ENCODE results near the gene VSIG10L2.

Gene VSIG10L2

DNA sequence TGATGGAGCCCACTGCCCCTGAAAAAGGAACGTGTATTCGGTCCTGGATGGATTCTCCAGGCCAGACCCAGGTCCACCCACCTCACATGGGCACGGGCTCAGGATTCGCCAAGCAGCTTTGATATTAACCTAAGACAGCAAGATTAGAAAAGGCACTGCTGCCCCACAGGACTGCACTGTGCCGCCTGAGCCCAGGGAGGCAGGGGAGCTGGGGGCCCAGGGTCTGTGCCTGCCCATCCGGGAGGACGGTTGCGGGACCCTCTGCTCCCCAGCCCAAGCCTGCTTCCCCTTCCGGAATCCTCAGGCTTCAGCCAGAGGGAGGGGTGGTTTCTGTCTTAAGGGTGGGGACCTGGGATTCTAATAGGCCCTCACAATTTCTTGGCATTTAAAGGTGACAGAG, 13.5 kb upstream of the VSIG10L2 start:
- no peak for ATAC-seq
- TF ChIP-seq OSR1 (CRISPR knock-in tag; IDR thresholded peaks at IDR 0.05) (no peak), ZFP3 (CRISPR knock-in tag; IDR thresholded peaks at IDR 0.05) (no peak), PPARA (CRISPR knock-in tag; IDR thresholded peaks at IDR 0.05; ENCODE audit: borderline replicate concordance) (no peak), ZFP30 (CRISPR knock-in tag; IDR thresholded peaks at IDR 0.05) (no peak), TOX (CRISPR knock-in tag; IDR thresholded peaks at IDR 0.05; ENCODE audit: borderline replicate concordance) (no peak), POU6F1 (CRISPR knock-in tag; IDR thresholded peaks at IDR 0.05; ENCODE audit: borderline replicate concordance, low read depth) (no peak), TCF4 (CRISPR knock-in tag; IDR thresholded peaks at IDR 0.05; ENCODE audit: borderline replicate concordance) (no peak), ZNF8 (CRISPR knock-in tag; IDR thresholded peaks at IDR 0.05) (no peak), TSHZ2 (CRISPR knock-in tag; IDR thresholded peaks at IDR 0.05) (no peak), GLIS3 (CRISPR knock-in tag; IDR thresholded peaks at IDR 0.05) (no peak), BACH2 (CRISPR knock-in tag; IDR thresholded peaks at IDR 0.05; ENCODE audit: borderline replicate concordance) (no peak), ISL1 (CRISPR knock-in tag; IDR thresholded peaks at IDR 0.05) (no peak), ARNTL (CRISPR knock-in tag; IDR thresholded peaks at IDR 0.05; ENCODE audit: borderline replicate concordance, low read depth) (no peak), SNAI2 (CRISPR knock-in tag; IDR thresholded peaks at IDR 0.05) (no peak), ZC3H10 (CRISPR knock-in tag; IDR thresholded peaks at IDR 0.05) (no peak), RARB (CRISPR knock-in tag; IDR thresholded peaks at IDR 0.05) (no peak), ESRRG (CRISPR knock-in tag; IDR thresholded peaks at IDR 0.05) (no peak), PATZ1 (CRISPR knock-in tag; IDR thresholded peaks at IDR 0.05; ENCODE audit: borderline replicate concordance) (no peak), ZNF70 (CRISPR knock-in tag; IDR thresholded peaks at IDR 0.05) (no peak), CSDC2 (CRISPR knock-in tag; IDR thresholded peaks at IDR 0.05) (no peak)

DNA sequence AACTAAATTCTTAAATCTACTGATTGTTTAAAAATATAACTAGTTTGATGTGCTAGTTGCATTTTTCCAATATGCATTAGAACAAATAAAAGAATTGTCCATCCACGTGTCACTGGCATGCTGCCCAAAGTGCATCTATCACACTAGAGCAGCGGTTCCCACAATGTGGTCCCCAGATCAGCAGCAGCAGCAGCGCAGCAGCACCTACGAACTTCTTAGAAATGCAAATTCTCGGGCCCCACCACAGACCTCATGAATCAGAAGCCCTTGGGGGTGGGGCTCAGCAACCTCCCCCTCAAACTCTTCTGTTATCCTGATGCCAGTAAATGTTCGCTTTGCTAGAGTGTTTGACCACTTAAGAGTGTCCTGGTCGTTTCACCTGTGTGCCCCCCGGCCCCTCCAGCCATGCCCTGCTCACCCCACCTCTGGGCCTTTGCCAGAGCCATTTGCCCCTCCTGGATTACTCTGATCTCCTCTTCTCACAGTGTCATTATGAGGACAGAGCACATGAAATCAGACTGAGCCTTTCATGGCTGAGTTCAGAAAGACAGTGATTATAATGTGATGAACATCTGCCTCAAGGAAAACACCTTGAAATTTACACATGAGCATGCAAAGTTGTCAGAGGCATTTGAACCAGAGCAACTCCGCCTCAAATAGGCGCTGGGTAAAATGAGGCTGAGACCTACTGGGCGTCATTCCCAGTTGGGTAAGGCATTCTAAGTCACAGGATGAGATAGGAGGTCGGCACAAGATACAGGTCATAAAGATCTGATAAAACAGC, 12.6 kb upstream of the VSIG10L2 start:
- ATAC-seq = no peak
- TF ChIP-seq GLIS3 (CRISPR knock-in tag; IDR thresholded peaks at IDR 0.05) = no peak
- TF ChIP-seq ESRRG (CRISPR knock-in tag; IDR thresholded peaks at IDR 0.05) = no peak
- no peak for TF ChIP-seq SNAI2 (CRISPR knock-in tag; IDR thresholded peaks at IDR 0.05)
- TF ChIP-seq, protein P1, sequence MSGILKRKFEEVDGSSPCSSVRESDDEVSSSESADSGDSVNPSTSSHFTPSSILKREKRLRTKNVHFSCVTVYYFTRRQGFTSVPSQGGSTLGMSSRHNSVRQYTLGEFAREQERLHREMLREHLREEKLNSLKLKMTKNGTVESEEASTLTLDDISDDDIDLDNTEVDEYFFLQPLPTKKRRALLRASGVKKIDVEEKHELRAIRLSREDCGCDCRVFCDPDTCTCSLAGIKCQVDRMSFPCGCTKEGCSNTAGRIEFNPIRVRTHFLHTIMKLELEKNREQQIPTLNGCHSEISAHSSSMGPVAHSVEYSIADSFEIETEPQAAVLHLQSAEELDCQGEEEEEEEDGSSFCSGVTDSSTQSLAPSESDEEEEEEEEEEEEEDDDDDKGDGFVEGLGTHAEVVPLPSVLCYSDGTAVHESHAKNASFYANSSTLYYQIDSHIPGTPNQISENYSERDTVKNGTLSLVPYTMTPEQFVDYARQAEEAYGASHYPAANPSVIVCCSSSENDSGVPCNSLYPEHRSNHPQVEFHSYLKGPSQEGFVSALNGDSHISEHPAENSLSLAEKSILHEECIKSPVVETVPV (CRISPR knock-in tag; IDR thresholded peaks at IDR 0.05) = no peak
- TF ChIP-seq CSDC2 (CRISPR knock-in tag; IDR thresholded peaks at IDR 0.05) = no peak
- TF ChIP-seq PPARA (CRISPR knock-in tag; IDR thresholded peaks at IDR 0.05; ENCODE audit: borderline replicate concordance) = no peak
- TF ChIP-seq ZC3H10 (CRISPR knock-in tag; IDR thresholded peaks at IDR 0.05) = no peak
- no peak for TF ChIP-seq TOX (CRISPR knock-in tag; IDR thresholded peaks at IDR 0.05; ENCODE audit: borderline replicate concordance)
- TF ChIP-seq ARNTL (CRISPR knock-in tag; IDR thresholded peaks at IDR 0.05; ENCODE audit: borderline replicate concordance, low read depth) = no peak
- TF ChIP-seq ZNF70 (CRISPR knock-in tag; IDR thresholded peaks at IDR 0.05) = no peak
- no peak for TF ChIP-seq ZFP3 (CRISPR knock-in tag; IDR thresholded peaks at IDR 0.05)
- TF ChIP-seq ZNF565 (CRISPR knock-in tag; conservative IDR thresholded peaks at IDR 0.05; ENCODE audit: low read depth) = no peak
- no peak for TF ChIP-seq BACH2 (CRISPR knock-in tag; IDR thresholded peaks at IDR 0.05; ENCODE audit: borderline replicate concordance)

- TF ChIP-seq ARNTL (CRISPR knock-in tag; IDR thresholded peaks at IDR 0.05; ENCODE audit: borderline replicate concordance, low read depth) (no peak), RARB (CRISPR knock-in tag; IDR thresholded peaks at IDR 0.05) (no peak), CSDC2 (CRISPR knock-in tag; IDR thresholded peaks at IDR 0.05) (no peak), TCF4 (CRISPR knock-in tag; IDR thresholded peaks at IDR 0.05; ENCODE audit: borderline replicate concordance) (no peak), TOX (CRISPR knock-in tag; IDR thresholded peaks at IDR 0.05; ENCODE audit: borderline replicate concordance) (no peak), ZFP3 (CRISPR knock-in tag; IDR thresholded peaks at IDR 0.05) (no peak)
- ATAC-seq = no peak
These were observed 11.4 kb upstream of the VSIG10L2 start for GRCh38 chr11:125934473-125934872.

Measured in SK-N-SH treated with all-trans-retinoic acid at 6 μM for 48 hours (cell line).